ENCODE measurements around the gene OR10V1.
"Not testable (repeated sequence)": the region's sequence is repeated elsewhere in the genome, so short reads cannot be mapped to it uniquely, and the experiment has no call there.

Gene OR10V1

DNA sequence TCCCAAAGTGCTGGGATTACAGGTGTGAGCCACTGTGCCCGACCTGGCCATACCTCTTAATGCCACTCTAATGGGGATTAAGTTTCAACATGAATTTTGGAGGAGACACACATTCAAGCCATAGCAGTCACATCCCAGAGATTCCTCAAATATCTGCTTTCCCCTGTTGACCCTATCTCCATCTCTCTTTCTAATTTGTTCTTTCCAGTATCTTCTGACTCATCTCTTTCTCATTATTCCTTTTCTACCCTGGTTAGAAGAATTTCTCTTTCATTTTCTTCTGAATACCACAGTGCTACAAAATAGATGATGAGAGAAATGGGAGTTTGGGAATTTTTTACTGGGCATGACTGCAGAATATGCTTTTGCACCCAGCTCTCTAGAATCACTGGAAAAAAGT lies 5.1 kb downstream of the OR10V1 start:
- DNase-seq = no peak

DNA sequence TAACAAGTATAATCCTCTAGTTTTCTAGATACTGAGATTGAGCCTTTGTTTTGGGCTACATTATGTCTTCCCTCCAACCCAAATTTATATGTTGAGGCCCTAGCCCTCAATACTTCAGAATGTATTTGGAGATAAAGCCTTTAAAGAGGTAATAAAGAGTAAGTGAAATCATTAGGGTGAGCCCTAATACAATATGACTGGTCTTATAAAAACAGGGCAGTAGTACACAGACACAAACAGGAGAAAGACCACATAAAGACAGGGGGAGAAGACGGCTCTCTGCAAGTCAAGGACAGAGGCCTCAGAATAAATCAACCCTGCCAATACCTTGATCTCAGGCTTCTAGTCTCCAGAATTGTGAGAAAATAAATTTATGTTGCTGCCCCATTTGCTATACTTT lies 6.3 kb downstream of the OR10V1 start:
- no peak for DNase-seq

DNA sequence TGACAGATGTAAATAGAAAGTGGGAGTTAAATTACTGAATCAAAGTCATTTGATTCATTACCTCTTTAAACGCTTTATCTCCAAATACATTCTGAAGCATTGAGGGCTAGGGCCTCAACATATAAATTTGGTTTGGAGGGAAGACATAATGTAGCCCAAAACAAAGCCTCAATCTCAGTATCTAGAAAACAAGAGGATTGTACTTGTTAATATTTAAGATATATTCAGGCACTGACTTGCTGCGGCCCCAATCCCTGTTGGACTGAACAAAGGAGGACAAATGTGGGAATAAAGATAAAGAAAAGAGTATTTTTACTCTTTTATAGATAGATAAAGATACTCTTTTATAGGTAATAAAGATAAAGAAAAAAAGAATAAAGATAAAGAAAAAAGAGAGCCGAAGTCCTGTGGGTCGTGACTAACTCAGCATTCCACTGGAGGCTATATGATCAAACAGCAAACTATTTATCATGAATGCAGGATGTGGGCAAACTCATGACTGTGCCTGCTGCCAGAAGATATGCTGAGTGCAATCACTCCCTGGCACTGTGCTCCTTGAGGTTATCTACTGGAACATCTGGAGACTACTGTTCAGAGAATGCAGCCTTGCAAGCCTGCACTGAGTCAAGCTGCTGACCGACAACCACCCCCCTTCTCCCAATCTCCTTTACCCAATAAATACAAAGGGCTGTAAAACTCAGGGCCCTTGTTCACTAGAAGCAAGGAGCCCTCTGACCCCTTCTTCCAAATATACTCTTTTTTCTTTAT lies 6.9 kb downstream of the OR10V1 start:
- no peak for DNase-seq

DNA sequence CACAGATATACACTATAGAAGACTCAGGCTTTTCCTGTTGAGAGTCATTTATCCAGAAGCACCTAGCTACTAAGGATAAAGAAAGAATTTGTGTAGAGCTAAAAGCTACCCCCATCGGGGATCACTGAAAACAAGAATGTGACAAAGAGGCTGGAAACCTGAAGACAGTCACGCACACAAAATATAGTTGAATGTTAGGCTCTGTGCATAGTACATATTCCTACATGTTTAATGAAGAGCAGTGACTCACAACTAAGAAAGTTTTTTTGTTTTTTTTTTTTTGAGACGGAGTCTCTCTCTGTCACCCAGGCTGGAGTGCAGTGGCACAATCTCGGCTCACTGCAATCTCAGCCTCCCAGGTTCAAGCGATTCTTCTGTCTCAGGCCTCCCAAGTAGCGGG lies 8.4 kb downstream of the OR10V1 start:
- no peak for DNase-seq

DNA sequence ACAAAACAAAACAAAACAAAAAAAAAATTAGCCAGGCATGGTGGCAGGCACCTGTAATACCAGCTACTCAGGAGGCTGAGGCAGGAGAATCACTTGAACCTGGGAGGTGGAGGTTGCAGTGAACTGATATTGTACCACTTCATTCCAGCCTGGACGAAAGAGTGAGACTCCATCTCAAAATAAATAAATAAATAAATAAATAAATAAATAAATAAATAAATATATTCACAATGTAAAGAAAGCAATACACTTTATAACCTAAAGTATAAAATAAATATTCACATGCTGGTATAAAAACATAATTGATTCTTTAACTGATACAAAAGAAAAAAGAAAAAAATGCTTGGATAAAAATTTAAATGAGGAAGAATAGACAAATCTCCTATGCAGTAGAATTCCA lies 10.1 kb downstream of the OR10V1 start:
- not testable (repeated sequence) for DNase-seq

DNA sequence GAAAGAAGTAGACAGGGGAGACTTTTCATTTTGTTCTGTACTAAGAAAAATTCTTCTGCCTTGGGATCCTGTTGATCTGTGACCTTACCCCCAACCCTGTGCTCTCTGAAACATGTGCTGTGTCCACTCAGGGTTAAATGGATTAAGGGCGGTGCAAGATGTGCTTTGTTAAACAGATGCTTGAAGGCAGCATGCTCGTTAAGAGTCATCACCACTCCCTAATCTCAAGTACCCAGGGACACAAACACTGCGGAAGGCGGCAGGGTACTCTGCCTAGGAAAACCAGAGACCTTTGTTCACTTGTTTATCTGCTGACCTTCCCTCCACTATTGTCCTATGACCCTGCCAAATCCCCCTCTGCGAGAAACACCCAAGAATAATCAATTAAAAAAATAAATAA lies 13.5 kb downstream of the OR10V1 start:
- not testable (repeated sequence) for DNase-seq

DNA sequence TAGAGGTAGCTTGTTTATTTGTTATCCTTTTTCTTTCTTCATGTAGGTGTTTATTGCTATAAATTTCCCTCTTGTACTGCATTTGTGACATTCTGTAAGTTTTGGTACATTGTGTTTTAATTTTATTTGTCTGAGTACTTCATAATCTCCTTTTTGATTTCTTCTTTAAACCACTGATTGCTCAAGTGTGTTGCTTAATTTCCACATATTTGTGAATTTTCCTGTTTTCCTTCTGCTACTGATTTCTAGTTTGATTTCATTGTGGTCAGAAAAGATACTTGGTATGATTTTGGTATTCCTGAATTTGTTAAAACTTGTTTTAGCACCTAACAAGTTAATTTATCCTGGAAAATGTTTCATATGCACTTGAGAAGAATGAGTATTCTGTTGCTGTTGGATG lies 15.1 kb downstream of the OR10V1 start:
- no peak for DNase-seq

DNA sequence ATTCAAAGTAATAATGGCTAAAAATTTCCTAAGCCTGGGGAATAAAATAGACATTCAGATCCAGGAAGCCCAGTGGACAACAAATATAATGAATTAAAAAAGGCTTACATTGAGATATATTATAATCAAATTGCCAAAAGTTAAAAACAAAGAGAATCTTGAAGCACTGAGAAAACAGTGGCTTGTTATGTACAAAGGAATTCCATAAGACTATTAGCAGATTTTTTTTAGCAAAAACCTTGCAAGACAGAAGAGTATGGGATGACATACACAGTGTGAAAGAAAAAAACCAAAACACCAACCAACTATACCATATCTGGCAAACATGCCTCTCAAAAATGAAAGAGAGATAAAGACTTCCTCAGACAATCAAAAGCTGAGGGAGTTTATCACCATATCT lies 20.7 kb downstream of the OR10V1 start:
- no peak for DNase-seq

DNA sequence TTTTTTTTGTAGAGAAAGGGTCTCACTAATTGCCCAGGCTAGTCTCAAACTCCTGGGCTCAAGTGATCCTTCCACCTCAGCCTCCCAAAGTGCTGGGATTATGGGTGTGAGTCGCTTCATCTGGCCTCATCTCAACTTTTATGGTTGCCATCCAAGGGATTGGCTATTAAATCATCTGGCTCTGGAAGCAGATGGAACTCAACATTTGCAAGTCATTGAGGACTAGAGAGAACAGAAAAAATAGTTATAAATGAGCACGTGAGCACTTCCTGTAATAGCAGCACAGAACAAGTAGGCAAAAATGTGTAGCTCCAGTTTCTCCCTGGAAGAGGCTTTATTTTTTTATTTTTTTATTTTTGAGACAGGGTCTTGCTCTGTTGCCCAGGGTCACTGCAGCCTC lies 22.5 kb downstream of the OR10V1 start:
- no peak for DNase-seq

DNA sequence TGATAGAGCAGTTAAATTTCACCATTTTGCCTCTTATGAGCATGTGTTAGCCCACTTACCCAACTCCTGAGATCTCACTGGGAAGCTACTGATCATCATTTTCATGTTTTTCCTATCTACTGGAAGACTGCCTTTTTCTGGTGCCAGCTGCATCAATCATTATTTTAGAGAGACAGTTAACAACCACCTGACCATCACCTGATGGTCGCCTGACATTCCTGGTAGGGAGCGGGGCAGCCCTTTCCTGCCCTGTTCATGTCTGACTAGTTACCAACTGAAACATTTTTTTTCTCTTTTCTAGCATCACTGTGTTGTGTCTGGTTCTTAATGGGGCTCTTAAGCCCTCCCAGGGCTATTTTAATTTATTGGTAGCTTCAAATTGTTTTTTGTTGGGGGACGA lies 24.6 kb downstream of the OR10V1 start:
- DNase-seq = no peak

DNA sequence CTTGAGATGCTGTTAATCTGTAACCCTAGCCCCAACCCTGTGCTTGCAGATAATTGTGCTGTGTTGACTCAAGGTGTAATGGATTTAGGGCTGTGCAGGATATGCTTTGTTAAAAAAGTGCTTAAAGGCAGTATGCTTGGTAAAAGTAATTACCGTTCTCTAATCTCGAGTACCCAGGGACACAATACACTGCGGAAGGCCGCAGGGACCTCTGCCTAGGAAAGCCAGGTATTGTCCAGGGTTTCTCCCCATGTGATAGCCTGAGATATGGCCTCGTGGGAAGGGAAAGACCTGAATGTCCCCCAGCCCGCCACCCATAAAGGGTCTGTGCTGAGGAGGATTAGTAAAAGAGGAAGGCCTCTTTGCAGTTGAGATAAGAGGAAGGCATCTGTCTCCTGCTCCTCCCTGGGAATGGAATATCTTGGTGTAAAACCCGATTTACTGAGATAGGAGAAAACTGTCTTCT lies 32.4 kb downstream of the OR10V1 start:
- DNase-seq = not testable (repeated sequence)

DNA sequence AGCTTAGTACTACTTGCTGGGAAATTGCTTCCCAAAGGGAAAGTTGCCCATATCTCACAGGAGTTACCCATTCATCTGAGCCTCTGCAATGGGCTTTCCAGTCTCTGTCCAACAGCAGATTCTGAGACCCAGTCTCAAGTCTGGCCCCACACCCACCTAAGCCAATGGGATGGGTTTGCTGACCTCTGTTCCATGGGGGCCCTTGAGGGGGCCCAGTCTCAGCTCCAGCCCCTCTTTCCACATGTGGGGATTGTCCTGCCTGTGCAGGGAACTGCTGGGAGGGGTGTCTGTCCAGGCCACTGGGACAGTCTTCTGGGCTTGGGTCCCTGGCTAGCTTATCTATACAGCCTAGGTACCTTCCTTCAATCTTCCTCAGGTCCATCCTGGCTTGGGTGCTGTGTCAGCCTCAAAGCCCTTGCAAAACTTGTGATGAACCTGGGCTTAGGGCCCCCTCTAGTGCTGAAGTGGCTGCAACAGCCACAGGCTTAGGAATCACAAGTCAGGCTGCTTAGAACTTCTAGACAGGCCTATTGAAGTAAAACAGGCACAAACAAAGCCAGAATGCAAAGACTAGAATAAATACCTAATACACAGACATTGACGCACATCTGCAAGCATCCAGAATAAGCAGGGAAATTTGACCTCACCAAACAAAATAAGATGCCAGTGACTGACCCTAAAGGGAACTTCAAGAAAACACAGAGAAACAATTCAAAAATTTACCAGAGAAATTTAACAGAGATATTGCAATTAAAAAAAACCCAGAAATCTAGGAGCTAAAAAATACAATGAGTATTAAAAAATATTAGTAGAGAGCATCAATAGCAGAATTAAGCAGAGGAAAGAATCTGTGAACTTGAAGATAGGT lies 33.1 kb downstream of the OR10V1 start:
- peak; percentile 59 for DNase-seq

DNA sequence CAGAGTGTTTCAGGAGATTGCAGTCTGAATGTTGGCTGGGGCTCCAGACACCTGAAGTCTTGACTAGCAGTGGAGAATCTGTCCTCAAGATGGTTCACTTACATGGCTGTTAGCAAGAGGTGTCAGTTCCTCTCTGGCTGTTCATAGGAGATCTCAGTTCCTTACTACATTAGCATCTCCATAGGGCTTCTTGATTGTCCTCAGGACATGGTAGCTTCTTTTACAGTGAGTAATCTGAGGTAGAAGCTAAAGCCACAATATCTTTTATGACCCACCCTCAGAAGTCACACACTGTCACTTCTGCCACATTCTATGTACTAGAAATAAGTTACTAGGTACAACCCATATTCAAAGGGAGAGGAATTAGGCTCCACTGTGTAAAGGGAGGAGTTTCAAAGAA lies 34.3 kb downstream of the OR10V1 start:
- no peak for DNase-seq

DNA sequence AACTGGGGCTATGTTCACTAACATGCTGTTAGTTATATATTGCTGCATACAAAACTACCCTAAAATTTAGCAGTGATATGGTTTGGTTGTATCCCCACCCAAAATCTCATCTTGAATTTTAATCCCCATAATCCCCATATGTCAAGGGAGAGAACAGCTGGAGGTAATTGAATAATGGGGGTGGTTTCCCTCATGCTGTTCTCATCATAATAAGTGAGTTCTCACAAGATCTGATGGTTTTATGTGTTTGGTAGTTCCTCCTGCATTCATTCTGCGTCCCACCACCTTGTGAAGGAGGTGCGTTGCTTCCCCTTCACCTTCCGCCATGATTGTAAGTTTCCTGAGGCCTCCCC lies 34.9 kb downstream of the OR10V1 start:
- no peak for DNase-seq

DNA sequence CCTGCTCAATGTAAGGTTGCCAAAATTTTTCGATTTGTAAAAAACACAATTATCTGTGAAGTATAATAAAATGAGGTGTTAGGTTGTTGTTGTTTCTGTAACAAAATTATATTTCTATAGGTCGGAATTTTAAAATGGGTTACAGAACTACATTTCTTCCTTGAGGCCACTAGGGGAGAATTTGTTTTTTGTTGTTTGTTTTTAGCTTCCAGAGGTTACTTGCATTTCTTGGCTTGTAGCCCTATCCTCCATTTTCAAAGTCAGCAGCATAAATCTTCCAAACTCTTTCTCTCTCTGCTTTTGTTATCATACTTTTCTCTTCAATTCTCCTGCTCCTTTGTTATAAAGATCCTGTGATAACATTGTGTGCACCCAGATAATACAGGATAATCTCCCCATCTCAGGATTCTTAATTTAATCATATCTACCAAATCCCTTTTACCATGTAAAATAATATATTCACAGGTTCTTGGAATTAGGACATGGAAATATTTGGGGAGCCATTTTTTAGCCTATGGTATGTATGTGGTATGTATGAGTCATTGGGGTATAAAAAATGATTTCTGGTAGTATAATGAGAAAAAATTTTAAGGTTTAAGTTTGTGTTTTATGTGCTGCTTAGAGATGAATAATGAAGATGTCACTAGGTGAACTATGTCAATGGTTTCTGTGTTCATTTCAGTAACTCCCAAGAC lies 35.4 kb downstream of the OR10V1 start:
- no peak for DNase-seq

DNA sequence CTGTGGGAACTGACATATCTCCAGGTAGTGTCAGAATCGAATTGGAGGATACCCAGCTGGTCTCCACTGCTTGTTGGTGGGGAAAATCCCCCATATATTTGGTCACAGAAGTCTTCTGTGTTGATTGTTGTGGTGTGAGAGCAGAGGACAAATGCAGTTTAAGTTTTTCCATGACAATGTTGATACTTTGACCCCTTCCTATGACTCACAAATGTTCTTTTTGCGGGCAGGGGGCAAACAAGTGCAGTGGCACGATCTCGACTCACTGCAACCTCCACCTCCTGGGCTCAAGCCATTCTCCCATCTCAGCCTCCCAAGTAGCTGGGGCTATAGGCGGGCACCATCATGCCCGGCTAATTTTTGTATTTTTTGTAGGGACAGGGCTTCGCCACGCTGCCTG lies 37.4 kb downstream of the OR10V1 start:
- no peak for DNase-seq

DNA sequence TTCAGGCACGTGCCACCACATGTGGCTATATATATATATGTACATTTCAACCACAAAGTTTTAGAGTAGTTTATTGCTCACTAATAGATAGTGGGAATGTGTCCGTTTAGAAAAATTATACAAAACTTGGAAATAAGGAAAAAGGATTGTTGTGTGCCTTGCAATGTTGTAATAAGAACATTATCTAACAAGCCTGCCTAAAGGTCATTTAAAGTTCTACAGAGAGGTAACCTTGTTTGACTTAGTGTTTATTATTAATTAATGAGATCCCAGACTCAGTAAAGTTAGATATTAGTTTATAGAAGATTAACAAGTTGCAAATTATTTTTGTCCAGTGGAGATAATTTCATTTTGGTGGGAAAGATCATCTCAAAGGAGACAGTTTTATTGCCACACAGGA lies 39.4 kb downstream of the OR10V1 start:
- DNase-seq = no peak

DNA sequence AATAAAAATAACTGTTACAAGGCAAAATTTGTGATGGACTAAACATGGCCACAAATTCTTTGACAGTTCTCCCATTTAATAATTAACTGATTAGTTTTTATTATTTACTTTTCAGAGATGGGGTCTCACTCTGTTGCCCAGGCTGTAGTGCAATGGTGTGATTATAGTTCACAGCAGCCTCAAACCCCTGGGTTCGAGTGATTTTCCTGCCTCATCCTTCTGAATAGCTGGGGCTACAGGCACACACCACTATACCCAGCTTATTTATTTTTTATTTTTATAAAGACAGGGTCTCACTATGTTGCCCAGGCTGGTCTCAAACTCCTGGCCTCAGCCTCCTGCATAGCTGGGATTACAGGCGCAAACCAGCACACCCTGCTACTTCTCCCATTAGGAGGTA lies 40.4 kb downstream of the OR10V1 start:
- DNase-seq = no peak

DNA sequence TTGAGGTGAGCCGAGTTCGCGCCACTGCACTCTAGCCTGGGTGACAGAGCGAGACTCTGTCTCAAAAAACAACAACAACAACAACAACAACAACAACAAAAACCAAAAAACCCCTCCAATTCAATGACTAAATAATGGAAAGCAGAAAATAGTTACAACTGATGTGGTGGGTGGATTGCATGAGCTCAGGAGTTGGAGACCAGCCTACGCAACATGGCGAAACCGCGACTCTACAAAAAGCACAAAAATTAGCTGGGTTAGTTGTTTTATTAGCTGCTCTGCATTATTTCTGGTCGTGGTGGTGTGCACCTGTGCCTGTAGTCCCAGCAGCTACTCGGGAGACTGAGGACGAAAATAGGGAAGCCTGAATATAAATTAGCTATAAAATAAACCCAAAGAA lies 42.2 kb downstream of the OR10V1 start:
- no peak for DNase-seq

DNA sequence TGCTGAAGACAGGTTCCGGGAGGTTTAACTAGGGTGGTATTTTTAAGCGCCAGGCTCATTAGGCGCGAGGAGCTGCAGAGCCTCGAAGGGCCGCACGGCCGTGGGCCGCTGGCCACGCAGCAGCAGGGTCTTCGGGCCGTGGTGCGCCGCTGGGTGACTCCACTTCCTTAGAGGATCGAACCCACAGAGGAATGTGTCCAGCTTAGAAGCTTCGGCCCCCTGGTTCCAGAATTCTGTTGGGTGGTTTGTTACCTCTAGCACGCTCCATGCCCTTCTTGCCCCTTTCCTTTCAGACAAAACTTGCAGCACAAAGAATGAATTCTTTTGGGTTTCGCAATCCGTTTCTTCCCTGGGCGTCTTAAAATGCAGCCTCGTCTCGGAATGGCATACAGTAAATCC lies 44.0 kb downstream of the OR10V1 start:
- no peak for DNase-seq

DNA sequence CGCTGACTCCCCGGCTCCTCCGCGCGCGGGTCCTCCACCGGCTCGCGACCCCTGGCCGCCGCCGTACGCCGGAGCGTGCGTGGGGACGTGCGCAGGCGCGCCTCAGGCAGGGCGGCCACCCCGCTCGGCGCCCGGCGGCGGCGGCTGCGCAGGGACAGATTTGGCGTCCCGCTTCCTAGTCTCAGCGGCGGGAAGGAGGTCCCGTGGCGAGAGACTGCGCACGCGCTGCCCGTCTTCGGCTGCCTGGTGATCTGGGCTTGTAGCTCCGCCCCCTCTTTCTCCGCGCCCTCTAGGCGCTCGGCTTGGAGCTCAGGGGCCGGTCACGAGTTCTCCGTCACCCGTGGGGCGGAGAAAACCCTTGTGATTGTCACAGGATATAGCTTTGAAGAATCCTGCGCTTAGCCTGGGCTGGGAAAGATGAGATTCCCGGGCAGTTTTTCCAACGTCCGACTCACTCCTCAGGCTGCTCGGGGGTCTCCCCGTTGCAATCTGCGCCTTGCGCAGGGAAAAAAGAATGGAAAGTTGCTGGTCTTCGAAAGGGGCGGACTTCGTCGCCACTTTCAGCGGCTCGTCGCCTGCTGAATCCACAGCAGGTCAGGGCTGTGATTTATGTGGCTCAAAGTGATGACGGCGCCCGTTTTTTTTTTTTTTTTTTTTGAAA lies 44.6 kb downstream of the OR10V1 start, which contains the start of gene PATL1:
PATL1 (minus strand) TSS at position 88 of the 661 bp plus-strand sequence. CDS start 142 bp downstream, outside the sequence.
- peak; percentile 99 for DNase-seq

DNA sequence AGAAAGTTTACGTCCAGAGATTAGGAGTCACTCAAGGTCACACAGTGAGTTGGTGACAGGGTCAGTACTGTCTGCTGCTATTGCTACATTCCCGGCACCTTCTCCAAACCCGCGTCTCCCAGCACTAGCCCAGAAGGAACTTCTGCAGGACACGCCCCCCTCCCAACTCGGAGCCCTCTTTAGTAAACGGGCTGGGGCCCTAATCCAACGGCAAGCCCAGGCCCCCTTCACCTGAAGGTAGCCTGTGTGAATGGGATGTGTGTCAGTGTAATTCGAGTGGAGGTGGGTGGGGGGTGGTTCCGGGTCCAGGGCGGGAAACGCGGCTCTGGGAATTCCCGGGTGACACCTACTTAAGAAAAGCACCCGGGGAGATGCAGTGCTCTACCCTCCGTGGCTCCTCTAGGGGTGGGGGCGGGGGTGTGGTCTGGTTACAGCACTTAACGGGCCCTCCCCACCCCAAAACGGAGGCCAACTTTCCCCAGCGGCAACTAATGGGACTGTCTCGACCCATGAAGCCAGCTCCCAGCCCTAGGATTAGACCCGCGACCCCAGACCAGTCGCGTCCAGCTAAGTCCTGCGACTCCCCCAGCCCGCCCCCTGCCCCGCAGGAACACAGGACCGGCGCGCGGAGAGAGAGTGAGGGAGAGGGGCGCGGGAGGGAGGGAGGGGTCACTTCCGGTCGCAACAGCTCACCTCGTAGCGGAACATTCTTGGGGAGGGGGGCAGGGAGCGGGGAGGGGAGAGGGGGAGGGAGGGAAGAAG lies 45.3 kb downstream of the OR10V1 start:
- peak; percentile 68 for DNase-seq

All from right forelimb (tissue), 1 donor.